Fibroblast of upper back skin (primary cell): ENCODE results near the gene EIF5A.

ENCODE experiments used
- DNase-seq: peaks from one replicate; pipeline ENCODE4 v3.0.0-alpha.2; 2013

The EIF5A gene

GRCh38 chr17:7357381-7357780 lies 50.0 kb downstream of the EIF5A start:
- no peak for DNase-seq

GRCh38 chr17:7361906-7362305 lies 54.5 kb downstream of the EIF5A start:
- DNase-seq: no peak
